HG03135 (cell line): ENCODE results near the gene RBM5.

Source experiments
- ATAC-seq: cut with Tn5 transposase; IDR thresholded peaks from one replicate; pipeline ENCODE4 v1.9.1; 2021; ENCODE audit warnings: mild to moderate bottlenecking, moderate library complexity; ENCODE audit not compliant: unreplicated experiment

RBM5 gene

GRCh38 chr3:50138266-50139200, 49.8 kb downstream of the RBM5 start:
- ATAC-seq = no peak

DNA sequence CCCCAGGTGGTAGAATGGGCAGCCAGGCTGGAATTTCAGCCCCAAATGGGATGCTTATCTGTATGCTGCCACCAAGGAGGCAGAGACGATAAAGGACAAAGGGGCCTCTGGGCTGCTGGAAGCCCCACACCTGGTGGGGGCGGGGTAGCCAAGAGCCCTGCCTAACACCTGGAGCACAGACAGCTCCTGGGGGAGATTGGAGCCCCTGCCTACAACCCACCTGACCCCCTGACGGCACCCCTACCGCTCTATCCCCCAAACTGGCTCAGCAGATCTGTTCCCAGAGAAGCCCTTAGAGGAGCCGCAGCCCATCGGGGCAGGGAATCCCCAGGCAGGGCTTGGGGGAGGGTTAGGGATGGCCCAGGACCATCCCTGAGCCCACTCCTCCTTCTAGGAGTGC, 50.6 kb downstream of the RBM5 start:
- ATAC-seq = no peak

DNA sequence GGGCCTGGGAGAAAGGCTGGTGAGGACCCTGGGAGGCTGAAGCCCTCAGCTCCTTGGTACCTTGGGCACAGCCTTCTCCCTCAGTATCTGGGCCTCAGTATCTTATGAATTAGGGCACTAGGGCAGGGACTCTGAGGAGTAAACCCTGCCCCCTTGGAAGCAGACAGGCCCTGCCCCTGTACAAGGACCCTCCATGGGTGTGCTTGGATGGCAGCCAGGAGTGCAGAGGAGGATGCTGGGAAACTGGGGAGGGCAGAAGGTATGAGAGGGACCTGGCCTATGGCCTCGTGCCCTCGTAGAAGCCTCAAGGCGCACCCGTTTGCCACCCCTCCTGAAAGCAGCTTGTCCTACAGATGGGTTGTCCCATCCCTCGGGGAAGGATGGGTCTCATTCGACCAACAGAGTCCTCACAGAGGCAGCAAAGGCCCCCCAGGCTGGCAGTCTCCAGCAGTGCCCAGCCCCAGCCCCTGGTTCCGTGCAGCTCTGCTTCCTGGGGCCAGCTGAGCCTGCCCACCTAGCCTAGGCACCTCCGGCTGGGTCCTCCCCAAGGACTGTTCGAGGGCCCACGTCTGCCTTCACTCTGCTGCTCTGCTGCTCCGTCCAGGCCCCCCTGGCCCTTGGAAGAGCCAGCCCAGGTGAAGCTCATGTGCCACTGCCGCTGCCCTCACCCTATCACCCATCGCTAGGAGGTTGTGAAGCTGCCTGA, 51.2 kb downstream of the RBM5 start:
- ATAC-seq = no peak

DNA sequence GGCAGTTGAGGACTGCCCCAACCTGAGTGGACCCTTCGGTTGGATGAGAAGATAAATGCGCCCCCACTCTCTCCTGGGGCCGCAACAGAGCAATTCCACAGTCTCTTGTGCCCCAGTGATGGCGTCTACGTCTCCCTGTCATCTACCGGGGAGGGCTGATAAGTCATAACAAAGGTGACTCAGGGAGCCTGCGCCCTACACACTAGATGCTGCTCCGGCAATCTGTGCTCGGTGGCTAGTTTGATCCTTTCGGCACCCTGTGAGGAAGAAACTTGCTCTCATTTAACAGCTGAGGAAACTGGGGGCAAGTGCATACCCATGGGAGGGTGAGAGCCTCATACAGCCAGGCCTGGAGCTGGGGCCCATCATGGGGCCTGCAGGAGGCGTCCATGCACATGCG, 52.3 kb downstream of the RBM5 start:
- ATAC-seq = no peak

DNA sequence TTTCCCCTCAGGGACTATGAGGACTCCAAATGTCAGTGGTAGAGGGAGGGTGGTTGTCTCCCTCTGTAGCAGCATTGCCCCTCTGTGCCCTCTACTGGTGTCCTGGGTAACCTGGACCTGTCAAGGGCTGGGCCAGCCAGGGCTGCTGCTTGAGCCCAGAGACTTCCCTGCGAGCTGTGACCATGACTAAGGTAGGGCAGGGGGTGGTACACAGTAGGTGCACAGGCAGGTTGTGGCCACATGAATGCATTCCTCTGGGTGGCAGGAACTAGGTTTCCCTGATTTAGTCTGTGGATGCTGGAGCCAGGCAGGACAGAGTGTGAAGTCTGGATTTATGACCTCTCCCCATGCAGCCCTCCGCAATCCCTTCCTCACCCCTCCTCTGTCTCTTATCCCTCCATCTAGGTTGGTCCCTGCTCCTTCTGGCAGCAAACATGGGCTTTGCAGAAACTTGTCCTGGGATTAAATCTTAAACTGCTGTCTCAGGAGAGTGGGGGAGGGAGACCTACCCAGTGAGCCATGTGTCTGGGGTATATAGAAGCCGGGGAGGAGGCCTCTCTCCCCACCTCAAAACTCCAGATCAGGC, 57.7 kb downstream of the RBM5 start:
- ATAC-seq = no peak

DNA sequence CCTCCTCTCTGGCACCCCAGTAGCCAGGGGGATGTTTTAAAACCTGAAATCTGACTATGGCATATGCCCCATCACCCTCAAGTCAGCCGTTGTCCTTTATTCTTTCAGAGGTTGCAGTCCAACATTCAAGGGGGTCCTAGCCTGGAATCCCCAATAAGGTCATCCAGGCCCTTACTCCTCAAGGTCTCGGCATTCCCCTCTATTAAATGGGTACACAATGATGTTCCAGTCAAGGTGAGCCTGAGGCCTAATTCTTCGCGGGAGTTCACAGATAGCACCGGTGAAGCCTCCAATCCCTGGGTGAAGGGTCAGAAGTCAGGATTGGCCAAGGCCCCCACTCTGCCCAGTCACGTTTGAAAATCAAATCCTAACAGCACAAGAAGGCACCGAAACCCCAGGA, 58.3 kb downstream of the RBM5 start:
- no peak for ATAC-seq

- ATAC-seq = no peak
Observed at GRCh38 chr3:50147447-50147846, 58.7 kb downstream of the RBM5 start.

- no peak for ATAC-seq
Observed at GRCh38 chr3:50147861-50148260, 59.1 kb downstream of the RBM5 start.

DNA sequence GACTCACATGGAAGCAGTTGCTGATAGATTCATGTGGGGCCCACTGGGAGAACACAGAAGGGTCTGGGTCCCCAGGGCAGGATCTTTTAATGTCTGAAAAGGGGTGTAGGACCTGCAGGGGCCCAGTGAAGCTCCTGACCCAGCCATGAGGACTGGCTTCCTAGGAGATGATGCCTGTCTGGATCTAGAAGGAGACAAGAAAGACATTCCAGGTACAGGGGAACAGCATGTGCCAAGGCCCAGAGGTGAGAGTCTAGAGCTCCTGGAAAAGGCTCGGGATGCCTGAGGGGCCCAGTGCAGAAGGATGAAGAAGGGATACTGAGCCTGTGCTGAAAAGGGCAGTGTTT, 61.7 kb downstream of the RBM5 start:
- no peak for ATAC-seq

DNA sequence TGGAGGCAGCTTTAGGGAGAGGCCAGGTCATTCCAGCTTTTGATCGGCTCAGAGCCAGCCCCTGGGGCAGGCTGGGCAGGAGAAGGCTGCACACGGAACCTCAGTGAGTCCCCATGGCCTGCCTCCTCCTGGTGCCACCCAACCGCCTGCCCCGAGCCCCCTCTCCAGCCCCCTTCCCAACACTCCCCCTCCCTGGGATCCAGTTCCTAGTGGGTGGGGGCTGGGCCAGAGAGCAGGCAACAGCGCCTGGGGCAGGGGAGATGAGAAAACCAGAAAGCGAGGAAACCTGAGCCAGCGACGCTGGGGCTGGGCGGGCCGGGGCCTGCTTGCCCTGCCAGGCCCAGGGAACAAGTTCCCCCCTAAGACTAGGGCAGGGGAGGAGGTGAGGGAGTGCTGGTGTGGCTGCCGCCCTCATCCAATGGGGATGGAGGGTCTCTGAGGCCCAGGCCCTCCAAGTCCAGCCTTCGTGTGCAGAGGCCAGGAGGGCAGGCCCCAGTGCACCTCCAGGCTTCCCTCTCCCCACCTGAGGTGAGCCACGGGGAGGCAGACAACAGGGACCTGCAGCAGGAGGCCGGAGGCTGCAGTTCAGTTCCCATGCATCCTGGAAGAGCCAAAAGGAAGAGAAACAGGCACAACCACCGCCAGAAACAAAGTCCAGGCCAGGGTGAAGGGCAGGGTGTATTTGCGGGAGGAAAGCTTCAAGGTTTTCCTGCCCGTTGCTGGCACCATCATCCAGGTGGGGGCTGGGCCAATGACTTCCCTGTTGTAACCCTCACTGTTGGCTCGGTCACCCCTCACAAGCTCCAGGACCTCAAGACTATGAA, 62.4 kb downstream of the RBM5 start:
- no peak for ATAC-seq

- no peak for ATAC-seq
Observed at GRCh38 chr3:50151728-50152127, 63.0 kb downstream of the RBM5 start.

GRCh38 chr3:50153782-50154475, 65.2 kb downstream of the RBM5 start:
- no peak for ATAC-seq

DNA sequence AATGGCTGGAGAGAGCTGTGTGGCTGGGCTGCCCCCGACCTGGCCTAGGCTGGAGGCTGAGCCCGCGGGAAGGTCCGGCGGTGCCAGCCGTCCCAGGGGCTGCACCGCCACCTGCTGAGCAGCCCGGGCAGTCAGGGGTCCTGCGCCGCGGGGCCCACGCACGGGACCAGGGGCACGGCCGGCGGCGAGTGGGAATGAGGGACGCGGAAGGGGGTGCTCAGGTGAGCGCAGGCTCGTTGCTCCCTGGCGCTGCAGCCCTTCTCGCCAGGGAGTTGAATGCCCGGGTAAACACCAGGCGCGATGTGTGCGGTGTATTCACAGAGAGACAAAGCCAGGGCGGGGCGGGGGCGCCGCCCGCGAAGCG, 65.7 kb downstream of the RBM5 start:
- ATAC-seq = peak; percentile 26

- peak; percentile 74 for ATAC-seq
Observed at GRCh38 chr3:50154840-50155490, 66.2 kb downstream of the RBM5 start, which contains the start of gene SEMA3F. SEMA3F (plus strand) TSS chr3:50155324; CDS start chr3:50159623, 4,299 bp downstream.

- ATAC-seq = no peak
Observed at GRCh38 chr3:50155491-50155878, 66.8 kb downstream of the RBM5 start.

GRCh38 chr3:50155891-50156290, 67.2 kb downstream of the RBM5 start:
- no peak for ATAC-seq

DNA sequence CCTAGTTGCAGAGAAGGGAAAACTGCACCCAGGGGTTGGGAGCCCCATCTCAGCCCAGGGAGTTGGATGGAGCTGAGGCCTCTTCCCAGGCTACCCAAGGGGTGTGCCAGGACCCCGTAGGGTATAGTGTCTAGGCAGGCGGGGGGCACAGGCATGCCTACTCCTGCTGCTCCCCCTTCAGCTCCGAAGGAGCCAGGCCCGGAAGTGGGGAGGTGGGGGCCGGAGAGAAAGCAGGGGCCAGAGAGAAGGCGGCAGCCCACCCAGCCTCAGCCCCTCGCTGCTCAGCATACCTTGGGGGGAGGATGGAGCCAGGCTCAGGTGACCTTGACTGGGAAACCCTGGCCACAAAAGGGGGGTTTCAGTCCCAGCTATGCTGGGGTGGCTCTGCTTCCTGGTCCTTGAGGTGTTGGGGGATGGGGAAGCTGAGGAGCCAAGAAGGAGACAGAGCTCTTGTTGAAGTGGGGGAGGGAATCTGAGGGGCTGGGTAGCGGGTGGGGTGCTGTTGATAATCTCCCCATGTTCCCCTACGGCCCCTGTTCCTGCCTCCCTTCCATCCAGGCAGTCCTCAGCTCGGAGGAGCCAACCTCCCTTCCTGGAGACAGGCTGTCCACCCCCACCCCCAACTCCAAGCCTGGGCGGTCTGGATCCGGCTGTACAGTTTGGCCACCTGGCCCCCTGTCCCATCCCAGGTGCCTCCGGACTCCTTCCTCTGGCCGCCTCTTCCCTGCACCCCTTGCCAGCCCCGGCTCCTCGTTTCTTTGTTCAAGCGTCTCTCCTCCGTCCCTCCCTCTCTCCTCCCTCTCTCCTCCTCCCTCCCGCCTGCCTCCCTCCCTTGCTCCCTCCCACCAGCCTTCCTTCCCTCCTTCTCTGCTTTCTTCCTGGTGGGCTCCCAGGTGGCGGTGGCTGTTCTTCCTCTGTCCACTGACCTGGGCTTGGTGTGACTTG, 68.1 kb downstream of the RBM5 start:
- no peak for ATAC-seq

GRCh38 chr3:50157827-50158529, 69.3 kb downstream of the RBM5 start:
- ATAC-seq = no peak
